ENCODE data around the gene SCAANT1.

SCAANT1 gene

DNA sequence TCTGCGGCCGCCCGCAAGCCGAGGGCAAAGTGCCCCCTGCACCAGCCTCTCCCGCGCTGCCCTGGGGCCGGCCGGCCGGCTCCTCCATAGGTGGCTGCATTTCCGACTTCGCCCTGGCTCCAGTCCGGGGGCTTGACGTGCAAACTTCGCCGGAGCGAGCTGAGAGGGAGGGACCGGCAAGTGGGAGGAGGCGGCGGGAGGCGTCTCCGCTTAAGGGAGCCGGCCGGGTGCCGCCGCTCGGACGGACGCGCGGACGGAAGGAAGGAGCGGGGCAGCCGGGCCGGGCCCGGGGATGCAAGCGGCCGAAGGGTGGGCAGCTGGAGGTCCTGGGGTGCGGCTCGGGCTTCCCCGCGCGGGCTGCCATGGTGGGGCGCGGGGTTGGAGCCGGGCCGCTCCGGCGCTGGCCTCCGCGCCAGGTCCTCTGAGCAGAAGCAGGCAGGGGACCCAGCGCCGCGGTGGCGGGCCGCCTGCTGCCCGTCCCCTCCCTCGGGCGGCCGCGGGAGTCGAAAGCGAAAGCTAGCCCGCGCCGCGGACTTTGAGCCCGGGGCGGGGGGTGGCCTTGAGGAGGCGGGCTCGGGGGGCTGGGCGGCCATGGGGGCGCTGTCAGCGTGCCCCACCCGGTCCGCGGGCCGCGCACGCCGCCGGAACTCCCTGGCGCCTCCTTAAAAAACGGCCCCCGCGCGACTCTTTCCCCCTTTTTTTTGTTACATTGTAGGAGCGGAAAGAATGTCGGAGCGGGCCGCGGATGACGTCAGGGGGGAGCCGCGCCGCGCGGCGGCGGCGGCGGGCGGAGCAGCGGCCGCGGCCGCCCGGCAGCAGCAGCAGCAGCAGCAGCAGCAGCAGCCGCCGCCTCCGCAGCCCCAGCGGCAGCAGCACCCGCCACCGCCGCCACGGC is at the start of gene SCAANT1:
SCAANT1 (minus strand) TSS at position 511 of the 895 bp plus-strand sequence.
- Histone ChIP-seq H3K9me3 (ENCODE audit: control insufficient read depth, low read depth, low read length) (no peaks in the 10 kb centered on the region), H3K4me1 (ENCODE audit: control insufficient read depth, low read depth, low read length) (peaks cover 13% of the 10 kb centered on the region)

DNA sequence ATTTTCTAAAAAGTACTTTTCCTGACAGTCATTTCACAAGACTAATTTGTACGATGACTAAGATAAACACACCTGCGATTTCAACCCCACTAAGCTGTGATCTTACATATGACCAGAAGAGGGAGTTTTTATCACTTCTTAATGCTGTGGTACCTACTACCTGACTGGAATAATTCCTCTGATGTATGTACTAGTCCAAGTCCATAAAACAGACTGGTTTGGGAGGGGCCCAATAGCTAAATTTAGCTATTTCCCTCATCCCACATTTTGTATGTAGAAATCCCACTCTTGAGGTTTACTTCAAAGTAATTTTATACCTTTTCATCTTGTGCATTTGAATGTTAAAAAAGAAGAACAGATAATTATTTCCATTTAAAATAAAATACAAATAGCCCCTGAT is 49.7 kb upstream of the SCAANT1 start:
- H3K9ac ChIP-seq (ENCODE audit: low read length): no peak overlapping the region
- H3K4me1 ChIP-seq (ENCODE audit: control insufficient read depth, low read depth, low read length): peaks cover 26% of the 10 kb centered on the region
- H3K9me3 ChIP-seq (ENCODE audit: control insufficient read depth, low read depth, low read length): no peaks in the 10 kb centered on the region
- no peaks in the 10 kb centered on the region for H3K27me3 ChIP-seq (ENCODE audit: control insufficient read depth, insufficient read depth, low read length)
- no peak overlapping the region for H3K27ac ChIP-seq (ENCODE audit: low read length)
- no peaks in the 10 kb centered on the region for H3K36me3 ChIP-seq (ENCODE audit: control insufficient read depth, low read depth, low read length)
- H3K4me3 ChIP-seq (ENCODE audit: low read length): no peak overlapping the region

More for the DNA sequence above, at the start of gene SCAANT1:
- peaks cover 32% of the 10 kb centered on the region for H3K27me3 ChIP-seq (ENCODE audit: control insufficient read depth, insufficient read depth, low read length)
- H3K36me3 ChIP-seq (ENCODE audit: control insufficient read depth, low read depth, low read length): peaks cover 1% of the 10 kb centered on the region
- peak within 1 kb of the TSS; percentile 56 for H3K9ac ChIP-seq (ENCODE audit: low read length)
- H3K4me3 ChIP-seq (ENCODE audit: low read length): peak within 1 kb of the TSS; percentile 81
- H3K27ac ChIP-seq (ENCODE audit: low read length): no peak within 1 kb of the TSS

DNA sequence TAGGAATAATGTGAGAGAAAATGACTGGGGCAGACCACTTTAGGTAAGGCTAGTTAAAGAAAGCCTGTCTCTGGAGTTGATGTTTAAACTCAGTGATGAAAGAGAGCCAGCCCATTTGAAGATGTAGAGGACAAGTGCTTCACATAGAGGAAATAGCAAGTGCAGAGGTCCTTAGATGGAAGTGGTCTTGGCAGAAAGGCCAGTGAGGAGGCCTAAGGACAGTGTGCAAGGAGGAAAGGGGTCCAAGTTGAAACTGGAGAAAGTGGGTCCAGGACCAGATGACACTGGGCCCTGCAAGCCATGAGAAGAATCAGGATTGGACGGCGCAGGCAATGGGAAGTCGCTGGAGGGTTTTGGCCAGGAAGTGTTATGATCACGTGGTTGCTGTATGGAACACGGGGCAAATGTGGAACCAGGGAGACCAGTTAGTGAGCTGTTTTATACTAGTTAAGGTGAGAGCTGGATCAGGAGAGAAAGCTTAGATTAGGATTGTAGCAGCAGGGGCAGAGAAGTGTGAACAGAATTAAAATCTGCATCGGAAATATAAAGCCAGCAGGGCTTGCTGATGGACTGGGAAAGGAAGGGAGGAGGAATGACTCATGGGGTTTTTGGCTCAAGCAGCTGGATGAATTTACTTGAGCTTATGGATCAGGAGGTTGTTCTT is 48.0 kb upstream of the SCAANT1 start:
- no peaks in the 10 kb centered on the region for H3K36me3 ChIP-seq (ENCODE audit: control insufficient read depth, low read depth, low read length)
- H3K4me1 ChIP-seq (ENCODE audit: control insufficient read depth, low read depth, low read length): peaks cover 23% of the 10 kb centered on the region
- no peaks in the 10 kb centered on the region for H3K9me3 ChIP-seq (ENCODE audit: control insufficient read depth, low read depth, low read length)
- H3K9ac ChIP-seq (ENCODE audit: low read length): no peak overlapping the region
- H3K27ac ChIP-seq (ENCODE audit: low read length): no peak overlapping the region
- H3K27me3 ChIP-seq (ENCODE audit: control insufficient read depth, insufficient read depth, low read length): no peaks in the 10 kb centered on the region
- no peak overlapping the region for H3K4me3 ChIP-seq (ENCODE audit: low read length)

DNA sequence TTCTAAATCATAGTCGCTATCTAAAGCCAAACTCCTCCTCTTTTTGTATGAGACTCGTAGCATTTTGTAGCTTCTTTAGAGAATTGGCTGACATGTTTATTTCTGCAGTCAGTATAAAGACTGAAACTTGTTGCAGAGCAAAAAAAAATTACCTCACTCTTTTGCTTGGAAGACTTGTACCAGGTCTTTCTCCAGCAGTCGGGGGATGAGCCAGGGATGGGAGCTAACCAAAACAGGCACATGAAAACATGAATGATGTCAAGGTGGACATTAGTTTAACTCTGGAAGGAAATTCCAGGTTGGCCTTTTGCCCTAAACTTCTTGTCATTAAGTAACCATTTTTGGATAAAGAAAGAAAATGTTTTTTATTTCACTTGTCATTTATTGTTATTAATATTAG is 47.0 kb upstream of the SCAANT1 start:
- no peak overlapping the region for H3K4me3 ChIP-seq (ENCODE audit: low read length)
- no peak overlapping the region for H3K27ac ChIP-seq (ENCODE audit: low read length)
- H3K27me3 ChIP-seq (ENCODE audit: control insufficient read depth, insufficient read depth, low read length): no peaks in the 10 kb centered on the region
- H3K9me3 ChIP-seq (ENCODE audit: control insufficient read depth, low read depth, low read length): no peaks in the 10 kb centered on the region
- no peak overlapping the region for H3K9ac ChIP-seq (ENCODE audit: low read length)
- no peaks in the 10 kb centered on the region for H3K36me3 ChIP-seq (ENCODE audit: control insufficient read depth, low read depth, low read length)
- peaks cover 17% of the 10 kb centered on the region for H3K4me1 ChIP-seq (ENCODE audit: control insufficient read depth, low read depth, low read length)

DNA sequence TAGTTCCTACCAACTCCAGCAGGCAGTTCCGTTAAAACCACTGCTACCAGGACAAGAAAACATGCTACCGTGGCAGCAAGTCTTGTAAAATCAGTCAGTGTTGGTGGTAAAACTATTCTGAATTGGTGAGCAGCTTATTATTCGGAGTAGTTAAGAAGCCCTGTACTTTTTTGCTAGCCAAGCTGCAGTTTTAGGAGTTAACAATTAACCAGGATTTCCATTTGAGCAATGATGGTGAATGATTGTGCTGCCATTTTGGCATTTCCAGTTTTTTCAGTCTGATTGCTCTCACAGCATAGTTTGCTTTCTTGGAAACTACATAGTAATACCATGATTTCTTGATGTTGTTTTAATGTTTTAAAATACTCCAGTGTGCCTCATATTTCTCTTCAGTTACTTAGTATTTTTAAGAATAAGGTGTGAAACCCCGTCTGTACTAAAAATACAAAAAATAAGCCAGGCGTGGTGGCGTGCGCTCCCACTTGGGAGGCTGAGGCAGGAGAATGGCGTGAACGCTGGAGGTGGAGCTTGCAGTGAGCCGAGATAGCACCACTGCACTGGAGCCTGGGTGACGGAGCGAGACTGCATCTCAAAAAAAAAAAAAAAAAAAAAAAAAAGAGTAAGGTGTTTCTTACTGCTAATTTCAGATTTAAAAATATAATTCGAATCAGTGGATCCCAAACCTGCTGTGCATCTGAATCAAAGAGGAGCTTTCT is 43.8 kb upstream of the SCAANT1 start:
- Histone ChIP-seq H3K9ac (ENCODE audit: low read length) (no peak overlapping the region), H3K4me3 (ENCODE audit: low read length) (no peak overlapping the region), H3K9me3 (ENCODE audit: control insufficient read depth, low read depth, low read length) (no peaks in the 10 kb centered on the region), H3K36me3 (ENCODE audit: control insufficient read depth, low read depth, low read length) (no peaks in the 10 kb centered on the region), H3K27me3 (ENCODE audit: control insufficient read depth, insufficient read depth, low read length) (no peaks in the 10 kb centered on the region), H3K4me1 (ENCODE audit: control insufficient read depth, low read depth, low read length) (peaks cover 22% of the 10 kb centered on the region), H3K27ac (ENCODE audit: low read length) (no peak overlapping the region)

DNA sequence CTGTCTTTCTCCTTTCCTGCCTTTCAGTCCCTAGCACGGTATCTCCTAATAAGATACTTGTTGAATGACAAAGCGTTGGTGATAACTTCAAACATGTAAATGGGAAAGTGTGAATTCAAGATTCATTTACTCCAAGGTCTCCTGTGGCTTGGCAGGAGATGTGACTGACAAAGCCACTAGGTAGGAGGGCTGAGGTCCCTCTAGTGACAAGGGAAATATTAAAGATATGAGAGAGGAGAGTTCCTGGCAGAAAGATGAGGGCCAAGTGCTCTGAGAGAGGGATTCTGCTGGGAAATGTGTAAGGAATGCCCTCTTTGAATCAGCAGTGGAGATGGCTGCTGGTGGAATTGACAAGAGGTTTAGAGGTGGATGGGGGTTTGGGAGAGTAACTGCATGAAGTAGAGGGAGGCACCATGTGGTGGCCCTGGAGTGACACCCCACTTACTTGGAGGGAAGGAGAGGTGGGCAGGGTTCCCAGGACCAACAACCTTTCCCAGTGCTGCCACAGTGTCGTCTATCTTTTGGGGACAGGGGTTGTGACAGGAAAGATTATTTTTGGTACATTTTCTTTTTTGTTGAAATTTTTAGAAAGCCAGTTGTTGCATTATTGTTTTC is 43.0 kb upstream of the SCAANT1 start:
- Histone ChIP-seq H3K4me1 (ENCODE audit: control insufficient read depth, low read depth, low read length) (peaks cover 19% of the 10 kb centered on the region), H3K27ac (ENCODE audit: low read length) (no peak overlapping the region), H3K36me3 (ENCODE audit: control insufficient read depth, low read depth, low read length) (no peaks in the 10 kb centered on the region)

DNA sequence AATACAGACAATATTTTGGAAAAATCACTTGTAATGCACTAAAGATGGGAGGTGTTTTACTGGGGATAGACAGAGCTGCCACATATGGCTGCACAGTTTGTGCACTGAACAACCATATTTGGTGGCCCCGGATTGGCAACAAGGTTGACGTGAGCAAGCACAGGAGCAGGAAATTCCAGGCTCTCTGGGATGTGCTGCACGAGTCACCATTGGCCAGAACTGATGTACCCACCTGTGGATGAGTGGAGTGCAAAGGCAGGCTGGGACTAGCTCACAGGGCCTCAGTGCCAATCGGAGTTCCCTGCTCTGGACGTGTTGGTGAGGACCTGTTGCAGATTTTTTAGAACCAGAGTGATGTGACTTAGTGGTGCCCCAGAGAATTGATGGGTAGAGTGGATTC is 42.0 kb upstream of the SCAANT1 start:
- H3K36me3 ChIP-seq (ENCODE audit: control insufficient read depth, low read depth, low read length): no peaks in the 10 kb centered on the region
- H3K9me3 ChIP-seq (ENCODE audit: control insufficient read depth, low read depth, low read length): no peaks in the 10 kb centered on the region
- no peak overlapping the region for H3K4me3 ChIP-seq (ENCODE audit: low read length)
- H3K4me1 ChIP-seq (ENCODE audit: control insufficient read depth, low read depth, low read length): peaks cover 19% of the 10 kb centered on the region
- no peak overlapping the region for H3K9ac ChIP-seq (ENCODE audit: low read length)
- H3K27ac ChIP-seq (ENCODE audit: low read length): no peak overlapping the region
- no peaks in the 10 kb centered on the region for H3K27me3 ChIP-seq (ENCODE audit: control insufficient read depth, insufficient read depth, low read length)

More for the DNA sequence above, 43.0 kb upstream of the SCAANT1 start:
- no peak overlapping the region for H3K9ac ChIP-seq (ENCODE audit: low read length)
- H3K9me3 ChIP-seq (ENCODE audit: control insufficient read depth, low read depth, low read length): no peaks in the 10 kb centered on the region
- H3K27me3 ChIP-seq (ENCODE audit: control insufficient read depth, insufficient read depth, low read length): no peaks in the 10 kb centered on the region
- no peak overlapping the region for H3K4me3 ChIP-seq (ENCODE audit: low read length)

DNA sequence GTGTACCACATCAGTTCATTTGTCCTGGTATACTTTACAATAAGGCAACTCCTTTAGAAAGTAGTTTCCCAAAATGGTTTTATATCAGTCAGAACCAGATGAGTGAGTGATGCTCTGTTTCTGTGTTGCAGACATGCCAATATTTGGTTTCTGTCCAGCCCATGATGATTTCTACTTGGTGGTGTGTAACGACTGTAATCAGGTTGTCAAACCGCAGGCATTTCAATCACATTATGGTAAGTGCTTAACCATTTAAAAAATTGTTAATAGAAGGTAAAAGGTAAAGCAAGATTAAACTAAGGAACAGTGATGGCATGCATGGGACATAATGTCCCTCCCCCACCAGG is 40.0 kb upstream of the SCAANT1 start:
- H3K4me1 ChIP-seq (ENCODE audit: control insufficient read depth, low read depth, low read length): peaks cover 19% of the 10 kb centered on the region
- H3K4me3 ChIP-seq (ENCODE audit: low read length): no peak overlapping the region
- H3K27me3 ChIP-seq (ENCODE audit: control insufficient read depth, insufficient read depth, low read length): no peaks in the 10 kb centered on the region
- no peaks in the 10 kb centered on the region for H3K36me3 ChIP-seq (ENCODE audit: control insufficient read depth, low read depth, low read length)
- no peaks in the 10 kb centered on the region for H3K9me3 ChIP-seq (ENCODE audit: control insufficient read depth, low read depth, low read length)
- peak overlapping the region; percentile 6 for H3K27ac ChIP-seq (ENCODE audit: low read length)
- no peak overlapping the region for H3K9ac ChIP-seq (ENCODE audit: low read length)

DNA sequence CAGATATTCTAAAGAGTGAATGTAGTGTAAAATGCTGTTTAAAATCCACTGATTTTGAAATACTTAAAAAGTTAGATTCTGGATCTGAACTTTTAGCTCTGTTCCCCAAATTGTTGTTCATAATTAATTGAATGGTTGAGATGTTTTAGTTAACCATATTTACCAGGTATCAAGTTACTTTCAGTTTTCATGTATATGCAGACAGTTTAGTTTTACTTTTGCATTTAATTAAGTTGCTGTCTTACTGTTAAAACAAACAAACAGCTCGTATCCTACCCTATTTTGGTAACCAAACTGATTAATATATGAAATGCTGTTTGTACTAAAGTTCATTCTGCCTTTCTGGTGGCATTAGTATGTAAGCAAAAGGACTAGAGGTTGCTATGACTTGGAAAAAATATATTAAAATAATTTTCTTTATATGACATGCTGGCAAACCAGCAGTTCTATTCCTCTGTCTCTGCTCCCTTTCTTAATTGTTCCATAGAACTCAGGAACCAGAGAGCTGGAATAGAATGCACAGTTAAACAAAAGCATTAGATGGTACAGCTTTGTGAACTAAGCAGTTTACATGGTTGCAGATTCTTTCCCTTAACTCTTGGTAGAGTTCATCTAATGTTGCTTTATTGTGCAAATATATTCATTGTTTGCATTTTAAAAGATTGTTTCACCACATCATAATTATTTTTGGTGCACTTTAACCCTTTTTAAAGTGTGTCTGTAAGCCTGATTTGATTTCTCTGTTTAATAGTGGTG is 39.5 kb upstream of the SCAANT1 start:
- Histone ChIP-seq H3K27me3 (ENCODE audit: control insufficient read depth, insufficient read depth, low read length) (no peaks in the 10 kb centered on the region), H3K27ac (ENCODE audit: low read length) (peak overlapping the region; percentile 6), H3K4me3 (ENCODE audit: low read length) (no peak overlapping the region), H3K9me3 (ENCODE audit: control insufficient read depth, low read depth, low read length) (no peaks in the 10 kb centered on the region), H3K4me1 (ENCODE audit: control insufficient read depth, low read depth, low read length) (peaks cover 19% of the 10 kb centered on the region), H3K36me3 (ENCODE audit: control insufficient read depth, low read depth, low read length) (no peaks in the 10 kb centered on the region), H3K9ac (ENCODE audit: low read length) (no peak overlapping the region)

DNA sequence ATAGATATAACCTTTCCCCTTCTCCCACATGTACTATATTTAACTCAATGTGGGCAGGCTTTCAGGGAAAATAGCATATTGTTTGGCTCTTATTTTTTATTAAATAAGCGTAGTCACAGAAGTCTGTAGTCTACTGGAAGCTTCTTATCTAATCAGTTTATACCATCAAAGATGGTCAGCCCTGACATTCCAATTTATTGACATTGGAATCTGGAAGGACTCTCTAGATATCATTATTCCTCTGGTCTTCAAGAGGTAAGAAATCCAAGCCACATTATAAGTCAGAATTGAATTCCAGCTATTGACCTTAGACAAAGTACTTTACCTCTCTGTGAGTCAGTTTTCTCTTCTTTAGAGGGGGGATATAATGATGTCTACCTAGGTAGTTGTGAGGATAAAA is 38.5 kb upstream of the SCAANT1 start:
- Histone ChIP-seq H3K9me3 (ENCODE audit: control insufficient read depth, low read depth, low read length) (no peaks in the 10 kb centered on the region), H3K27ac (ENCODE audit: low read length) (no peak overlapping the region), H3K9ac (ENCODE audit: low read length) (no peak overlapping the region), H3K27me3 (ENCODE audit: control insufficient read depth, insufficient read depth, low read length) (no peaks in the 10 kb centered on the region), H3K4me3 (ENCODE audit: low read length) (no peak overlapping the region), H3K4me1 (ENCODE audit: control insufficient read depth, low read depth, low read length) (peaks cover 19% of the 10 kb centered on the region), H3K36me3 (ENCODE audit: control insufficient read depth, low read depth, low read length) (no peaks in the 10 kb centered on the region)

DNA sequence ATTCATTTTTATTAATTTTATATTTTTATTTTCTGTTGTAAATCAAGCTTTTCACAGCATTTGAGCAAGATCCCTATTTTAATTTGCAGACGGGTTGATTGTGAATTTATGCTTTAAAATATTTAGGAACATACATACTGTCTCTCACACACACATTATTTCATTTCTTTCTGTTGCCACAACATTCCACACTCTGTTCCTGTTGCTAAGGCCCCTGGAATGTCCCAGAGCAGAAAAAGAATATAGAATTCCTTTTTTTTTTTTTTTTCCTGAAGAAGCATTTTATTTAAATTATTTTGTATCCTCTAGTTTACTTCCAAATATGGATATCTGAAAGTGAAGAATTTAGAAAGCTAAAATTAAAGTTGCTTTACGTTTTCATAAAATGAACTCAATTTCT is 36.8 kb upstream of the SCAANT1 start:
- H3K9ac ChIP-seq (ENCODE audit: low read length): no peak overlapping the region
- H3K27me3 ChIP-seq (ENCODE audit: control insufficient read depth, insufficient read depth, low read length): no peaks in the 10 kb centered on the region
- H3K4me3 ChIP-seq (ENCODE audit: low read length): no peak overlapping the region
- no peak overlapping the region for H3K27ac ChIP-seq (ENCODE audit: low read length)
- peaks cover 12% of the 10 kb centered on the region for H3K4me1 ChIP-seq (ENCODE audit: control insufficient read depth, low read depth, low read length)
- no peaks in the 10 kb centered on the region for H3K9me3 ChIP-seq (ENCODE audit: control insufficient read depth, low read depth, low read length)
- H3K36me3 ChIP-seq (ENCODE audit: control insufficient read depth, low read depth, low read length): no peaks in the 10 kb centered on the region

Data from iPS-18a (cell line).